ENCODE results near the gene IL13RA1. TPM values are rescaled to one million over a fixed set of nuclear protein-coding genes. Genes with fewer than 3 reads are reported as not detected.

The IL13RA1 gene
- total and polyA plus RNA-seq, 12 donors, result 8.6 to 38.4 (median 13.1) TPM

GRCh38 chrX:118758511-118758910 lies 31.1 kb downstream of the IL13RA1 start:
- TF ChIP-seq CTCF (IDR thresholded peaks at IDR 0.05), result no peak
- 88 to 90% methylated on average over 2 of the region's 2 CpGs for WGBS, 2 donors
- Histone ChIP-seq H3K4me3 (no peak overlapping the region), H3K9me3 (no peaks in the 10 kb centered on the region), H3K36me3 (peaks cover 0 to 44% (median 0%) of the 10 kb centered on the region in 9 donors), H3K27me3 (peaks cover 0 to 8% (median 0%) of the 10 kb centered on the region in 7 donors), H3K4me1 (peaks cover 0 to 10% (median 0%) of the 10 kb centered on the region in 9 donors), H3K27ac (no peak overlapping the region)
- DNase-seq (no peak), ATAC-seq (no peak)
- intact Hi-C loops (cut with DNase I), result no loop called here

DNA sequence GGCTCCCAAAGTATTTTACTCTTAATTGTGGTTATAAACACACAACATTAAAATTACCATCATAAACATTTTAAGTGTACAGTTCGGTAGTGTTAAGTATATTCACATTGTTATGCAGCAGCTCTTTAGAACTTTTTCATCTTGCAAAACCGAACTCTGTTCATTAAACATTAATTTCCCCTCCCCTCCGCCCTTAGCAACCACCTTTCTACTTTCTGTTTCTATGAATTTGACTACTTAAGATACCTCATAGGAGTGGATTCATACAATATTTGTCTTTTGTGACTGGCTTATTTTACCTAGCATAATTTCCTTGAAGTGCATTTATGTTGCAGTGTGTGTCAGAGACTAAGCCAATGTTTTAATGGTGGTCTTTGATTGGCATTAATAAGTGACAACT lies 32.6 kb downstream of the IL13RA1 start:
- H3K4me3 ChIP-seq, result no peak overlapping the region
- H3K27ac ChIP-seq, result no peak overlapping the region
- ATAC-seq (no peak), DNase-seq (no peak)
- WGBS, 2 donors, result 93 to 98% methylated on average over 3 of the region's 3 CpGs
- H3K9me3 ChIP-seq, result no peaks in the 10 kb centered on the region
- peaks cover 0 to 46% (median 0%) of the 10 kb centered on the region in 9 donors for H3K36me3 ChIP-seq
- intact Hi-C loops (cut with DNase I), result loop anchor here in 1 of 10 donors (5.0 kb wide), 1 partner anchor 47 kb away; no protein-coding TSS in a partner anchor
- TF ChIP-seq CTCF (IDR thresholded peaks at IDR 0.05), result no peak
- H3K27me3 ChIP-seq, result peaks cover 0 to 8% (median 0%) of the 10 kb centered on the region in 7 donors
- peaks cover 0 to 10% (median 0%) of the 10 kb centered on the region in 9 donors for H3K4me1 ChIP-seq

DNA sequence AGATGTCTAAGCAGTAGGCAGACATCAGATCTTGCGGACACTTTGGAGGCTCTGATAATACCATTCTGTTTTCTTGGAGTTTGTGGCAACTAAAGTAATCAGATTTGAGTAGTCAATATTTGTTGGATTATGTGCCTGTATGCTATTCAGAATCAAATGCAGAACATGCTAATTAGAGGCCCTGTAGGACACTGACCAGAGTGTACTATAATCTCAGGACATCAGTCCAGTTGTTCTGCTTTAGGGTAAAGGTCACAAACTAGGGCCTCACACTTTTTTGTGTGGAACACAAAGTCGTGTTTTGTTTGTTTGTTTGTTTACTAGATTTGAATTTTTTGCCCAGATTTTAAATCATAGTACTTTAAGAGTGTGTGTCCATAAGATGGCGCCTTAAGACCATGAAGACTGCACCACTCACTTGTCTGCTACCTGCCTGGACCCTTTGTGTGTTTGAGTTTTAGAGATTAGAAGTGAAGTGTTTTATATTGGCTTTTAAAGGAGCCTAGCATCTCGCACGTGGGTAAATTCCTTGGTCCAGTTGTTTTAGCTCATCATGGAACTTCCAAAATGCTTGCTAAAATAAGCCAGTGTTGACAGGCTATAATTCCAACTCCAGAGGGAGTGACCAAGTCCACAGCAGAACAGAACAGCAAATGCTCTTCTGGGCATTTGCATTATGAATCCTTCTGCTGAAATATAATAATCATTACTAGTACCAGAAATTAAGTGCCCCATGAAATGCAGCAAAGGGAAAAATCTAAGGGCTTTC lies 34.7 kb downstream of the IL13RA1 start:
- peak in 2 of 9 donors; percentile 9 to 27 for TF ChIP-seq CTCF (IDR thresholded peaks at IDR 0.05)
- ATAC-seq (no peak), DNase-seq (no peak)
- Histone ChIP-seq H3K4me3 (no peak overlapping the region), H3K9me3 (no peaks in the 10 kb centered on the region), H3K4me1 (no peaks in the 10 kb centered on the region), H3K36me3 (peaks cover 0 to 52% (median 0%) of the 10 kb centered on the region in 9 donors), H3K27me3 (peaks cover 0 to 8% (median 0%) of the 10 kb centered on the region in 7 donors), H3K27ac (no peak overlapping the region)
- WGBS, 2 donors, result 48 to 50% methylated on average over 5 of the region's 5 CpGs
- intact Hi-C loops (cut with DNase I), result loop anchor here in 1 of 10 donors (5.0 kb wide), 1 partner anchor 45 kb away; no protein-coding TSS in a partner anchor

DNA sequence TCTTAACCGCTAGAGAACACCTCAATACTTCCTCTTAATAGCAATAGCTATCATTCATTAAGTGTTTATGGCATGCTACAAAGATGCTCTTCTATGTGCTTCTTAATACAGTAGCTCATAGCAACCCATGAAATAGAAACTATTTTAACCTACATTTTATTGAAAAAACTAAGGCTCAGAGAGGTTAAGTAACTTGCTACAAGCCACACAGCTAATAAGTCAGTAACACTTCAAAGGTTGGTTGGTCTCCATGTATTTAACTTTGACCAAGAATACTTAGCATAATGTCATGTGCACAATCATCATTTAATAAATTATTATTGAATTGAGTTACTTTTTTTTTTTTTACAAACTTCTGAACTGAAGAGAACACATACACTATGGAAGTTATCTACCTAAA lies 36.1 kb downstream of the IL13RA1 start:
- H3K36me3 ChIP-seq, result peaks cover 0 to 57% (median 0%) of the 10 kb centered on the region in 9 donors
- H3K4me3 ChIP-seq, result no peak overlapping the region
- H3K27me3 ChIP-seq, result peaks cover 0 to 8% (median 0%) of the 10 kb centered on the region in 7 donors
- 100% methylated on average over 1 of the region's 1 CpG for WGBS, 2 donors
- no peak for DNase-seq
- no peaks in the 10 kb centered on the region for H3K4me1 ChIP-seq
- no peaks in the 10 kb centered on the region for H3K9me3 ChIP-seq
- TF ChIP-seq CTCF (IDR thresholded peaks at IDR 0.05), result no peak
- no peak overlapping the region for H3K27ac ChIP-seq
- intact Hi-C loops (cut with DNase I), result loop anchor here in 1 of 10 donors (5.0 kb wide), 1 partner anchor 44 kb away; no protein-coding TSS in a partner anchor
- ATAC-seq, result no peak
